Measurements from ENCODE around the gene ATOH1. TPM values are rescaled to one million over a fixed set of nuclear protein-coding genes. Genes with fewer than 3 reads are reported as not detected.

The ATOH1 gene
- total RNA-seq, 1 experiment from 2014 or later, result not detected

DNA sequence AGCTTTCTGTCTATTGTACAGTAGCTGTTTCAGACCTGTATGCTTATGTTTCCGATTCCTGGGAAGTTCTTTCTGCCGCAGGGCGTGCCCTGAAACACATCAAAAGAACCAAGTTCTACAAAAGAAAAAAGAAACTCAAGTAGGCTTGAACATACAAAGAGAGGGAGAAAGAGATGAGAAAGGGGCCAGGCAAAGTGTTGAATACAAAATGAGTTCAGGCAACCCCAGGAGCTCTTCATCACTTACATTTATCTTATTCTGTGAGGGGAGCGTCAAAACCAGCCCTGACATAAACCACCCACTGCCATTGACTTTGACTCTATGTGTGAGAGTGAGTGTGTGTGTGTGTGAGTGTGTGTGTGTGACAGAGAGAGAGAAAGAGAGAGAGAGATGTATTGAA, 26.5 kb upstream of the ATOH1 start:
- TF ChIP-seq TCF7L2 (IDR thresholded peaks at IDR 0.05; ENCODE audit: low read depth, low read length), result no peak
- no peak for TF ChIP-seq POLR2AphosphoS5 (IDR thresholded peaks at IDR 0.05; ENCODE audit: low read depth, low read length)
- TF ChIP-seq, protein P1, sequence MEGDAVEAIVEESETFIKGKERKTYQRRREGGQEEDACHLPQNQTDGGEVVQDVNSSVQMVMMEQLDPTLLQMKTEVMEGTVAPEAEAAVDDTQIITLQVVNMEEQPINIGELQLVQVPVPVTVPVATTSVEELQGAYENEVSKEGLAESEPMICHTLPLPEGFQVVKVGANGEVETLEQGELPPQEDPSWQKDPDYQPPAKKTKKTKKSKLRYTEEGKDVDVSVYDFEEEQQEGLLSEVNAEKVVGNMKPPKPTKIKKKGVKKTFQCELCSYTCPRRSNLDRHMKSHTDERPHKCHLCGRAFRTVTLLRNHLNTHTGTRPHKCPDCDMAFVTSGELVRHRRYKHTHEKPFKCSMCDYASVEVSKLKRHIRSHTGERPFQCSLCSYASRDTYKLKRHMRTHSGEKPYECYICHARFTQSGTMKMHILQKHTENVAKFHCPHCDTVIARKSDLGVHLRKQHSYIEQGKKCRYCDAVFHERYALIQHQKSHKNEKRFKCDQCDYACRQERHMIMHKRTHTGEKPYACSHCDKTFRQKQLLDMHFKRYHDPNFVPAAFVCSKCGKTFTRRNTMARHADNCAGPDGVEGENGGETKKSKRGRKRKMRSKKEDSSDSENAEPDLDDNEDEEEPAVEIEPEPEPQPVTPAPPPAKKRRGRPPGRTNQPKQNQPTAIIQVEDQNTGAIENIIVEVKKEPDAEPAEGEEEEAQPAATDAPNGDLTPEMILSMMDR (IDR thresholded peaks at IDR 0.05), result no peak
- no peak for TF ChIP-seq SIN3A (IDR thresholded peaks at IDR 0.05; ENCODE audit: borderline replicate concordance, insufficient read depth, low read depth, low read length)
- TF ChIP-seq, protein P2, sequence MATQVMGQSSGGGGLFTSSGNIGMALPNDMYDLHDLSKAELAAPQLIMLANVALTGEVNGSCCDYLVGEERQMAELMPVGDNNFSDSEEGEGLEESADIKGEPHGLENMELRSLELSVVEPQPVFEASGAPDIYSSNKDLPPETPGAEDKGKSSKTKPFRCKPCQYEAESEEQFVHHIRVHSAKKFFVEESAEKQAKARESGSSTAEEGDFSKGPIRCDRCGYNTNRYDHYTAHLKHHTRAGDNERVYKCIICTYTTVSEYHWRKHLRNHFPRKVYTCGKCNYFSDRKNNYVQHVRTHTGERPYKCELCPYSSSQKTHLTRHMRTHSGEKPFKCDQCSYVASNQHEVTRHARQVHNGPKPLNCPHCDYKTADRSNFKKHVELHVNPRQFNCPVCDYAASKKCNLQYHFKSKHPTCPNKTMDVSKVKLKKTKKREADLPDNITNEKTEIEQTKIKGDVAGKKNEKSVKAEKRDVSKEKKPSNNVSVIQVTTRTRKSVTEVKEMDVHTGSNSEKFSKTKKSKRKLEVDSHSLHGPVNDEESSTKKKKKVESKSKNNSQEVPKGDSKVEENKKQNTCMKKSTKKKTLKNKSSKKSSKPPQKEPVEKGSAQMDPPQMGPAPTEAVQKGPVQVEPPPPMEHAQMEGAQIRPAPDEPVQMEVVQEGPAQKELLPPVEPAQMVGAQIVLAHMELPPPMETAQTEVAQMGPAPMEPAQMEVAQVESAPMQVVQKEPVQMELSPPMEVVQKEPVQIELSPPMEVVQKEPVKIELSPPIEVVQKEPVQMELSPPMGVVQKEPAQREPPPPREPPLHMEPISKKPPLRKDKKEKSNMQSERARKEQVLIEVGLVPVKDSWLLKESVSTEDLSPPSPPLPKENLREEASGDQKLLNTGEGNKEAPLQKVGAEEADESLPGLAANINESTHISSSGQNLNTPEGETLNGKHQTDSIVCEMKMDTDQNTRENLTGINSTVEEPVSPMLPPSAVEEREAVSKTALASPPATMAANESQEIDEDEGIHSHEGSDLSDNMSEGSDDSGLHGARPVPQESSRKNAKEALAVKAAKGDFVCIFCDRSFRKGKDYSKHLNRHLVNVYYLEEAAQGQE (IDR thresholded peaks at IDR 0.05; ENCODE audit: insufficient read depth in 1 of 2, low read depth in 2 of 2, low read length in 1 of 2), result no peak
- Histone ChIP-seq H3K27ac (ENCODE audit: low read length) (no peak overlapping the region), H3K4me3 (ENCODE audit: low read depth in 2 of 2, low read length in 2 of 2) (no peak overlapping the region), H3K27me3 (ENCODE audit: control insufficient read depth, insufficient read depth, low read length) (no peaks in the 10 kb centered on the region), H3K9me3 (ENCODE audit: control insufficient read depth, insufficient read depth, low read depth, low read length) (no peaks in the 10 kb centered on the region), H3K4me1 (ENCODE audit: control insufficient read depth, insufficient read depth, low read length) (no peaks in the 10 kb centered on the region), H3K36me3 (ENCODE audit: control insufficient read depth, insufficient read depth, low read length) (no peaks in the 10 kb centered on the region)
- CTCF ChIA-PET, result no interaction called here
- in situ Hi-C loops (cut with HindIII; ENCODE audit: low pct_unique_long_range_greater_than_20kb, low sequenced_read_pairs) (no loop called here), intact Hi-C loops (cut with micrococcal nuclease; ENCODE audit: unreplicated experiment) (no loop called here)
- POLR2A ChIA-PET, result no interaction called here
- ATAC-seq, result no peak
- DNase-seq (ENCODE audit: low read depth, low spot score), result no peak
- no TSS peak for BruUV-seq (replicated peaks)

DNA sequence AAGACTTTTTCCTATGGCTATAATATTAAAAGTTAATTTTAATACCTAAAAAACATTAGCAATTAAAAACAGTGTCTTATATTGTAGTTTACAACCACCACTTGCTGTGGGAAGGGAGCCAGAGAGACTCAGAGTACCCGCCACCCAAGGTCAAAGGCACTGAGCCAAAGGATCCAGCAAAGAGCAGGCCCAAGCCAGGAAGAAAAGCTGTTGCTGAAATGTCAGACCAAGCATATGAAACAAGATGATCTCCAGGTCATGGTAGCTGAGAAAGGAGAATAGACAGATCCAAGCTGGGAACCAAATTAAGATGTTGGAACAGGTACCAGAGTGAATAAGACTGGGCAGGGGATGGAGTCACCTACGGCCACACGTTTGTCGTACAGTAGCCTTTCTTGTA, 18.8 kb upstream of the ATOH1 start:
- TF ChIP-seq, protein P1 (IDR thresholded peaks at IDR 0.05), result no peak
- TF ChIP-seq POLR2AphosphoS5 (IDR thresholded peaks at IDR 0.05; ENCODE audit: low read depth, low read length) (no peak), TCF7L2 (IDR thresholded peaks at IDR 0.05; ENCODE audit: low read depth, low read length) (no peak), SIN3A (IDR thresholded peaks at IDR 0.05; ENCODE audit: borderline replicate concordance, insufficient read depth, low read depth, low read length) (no peak)
- TF ChIP-seq, protein P2 (IDR thresholded peaks at IDR 0.05; ENCODE audit: insufficient read depth in 1 of 2, low read depth in 2 of 2, low read length in 1 of 2), result no peak
- Histone ChIP-seq H3K4me3 (ENCODE audit: low read depth in 2 of 2, low read length in 2 of 2) (no peak overlapping the region), H3K9me3 (ENCODE audit: control insufficient read depth, insufficient read depth, low read depth, low read length) (no peaks in the 10 kb centered on the region), H3K27ac (ENCODE audit: low read length) (no peak overlapping the region), H3K36me3 (ENCODE audit: control insufficient read depth, insufficient read depth, low read length) (no peaks in the 10 kb centered on the region), H3K27me3 (ENCODE audit: control insufficient read depth, insufficient read depth, low read length) (no peaks in the 10 kb centered on the region), H3K4me1 (ENCODE audit: control insufficient read depth, insufficient read depth, low read length) (no peaks in the 10 kb centered on the region)
- no TSS peak for BruUV-seq (replicated peaks)
- ChIA-PET CTCF (no interaction called here), POLR2A (no interaction called here)
- intact Hi-C loops (cut with micrococcal nuclease; ENCODE audit: unreplicated experiment), result no loop called here
- DNase-seq (ENCODE audit: low read depth, low spot score) (no peak), ATAC-seq (no peak)
- in situ Hi-C loops (cut with HindIII; ENCODE audit: low pct_unique_long_range_greater_than_20kb, low sequenced_read_pairs), result no loop called here
